Measurements from ENCODE around the gene KSR1. TPM values are rescaled to one million over a fixed set of nuclear protein-coding genes. Genes with fewer than 3 reads are reported as not detected.

The KSR1 gene
- total and polyA plus RNA-seq, 10 of the 15 experiments (the other 5 are each of a cell fraction or from before 2014, with no cell fraction given): 0.97 to 66.6 (median 22.9) TPM

GRCh38 chr17:27424516-27424915, 31.7 kb upstream of the KSR1 start (continued):
- TF ChIP-seq CEBPZ (IDR thresholded peaks at IDR 0.05; ENCODE audit: low read depth, low read length): no peak
- TF ChIP-seq PAX5 (IDR thresholded peaks at IDR 0.05; ENCODE audit: borderline replicate concordance, low read depth, low read length): no peak
- TF ChIP-seq YY1 (IDR thresholded peaks at IDR 0.05; ENCODE audit: low read depth, low read length): no peak
- TF ChIP-seq JUND (IDR thresholded peaks at IDR 0.05; ENCODE audit: low read depth, low read length): no peak
- no peak for TF ChIP-seq E4F1 (IDR thresholded peaks at IDR 0.05; ENCODE audit: borderline replicate concordance, partially characterized antibody)
- no peak for TF ChIP-seq NR2F1 (conservative IDR thresholded peaks at IDR 0.05)
- no peak for TF ChIP-seq PML (IDR thresholded peaks at IDR 0.05; ENCODE audit: low read length)
- no peak for TF ChIP-seq KLF5 (IDR thresholded peaks at IDR 0.05; ENCODE audit: partially characterized antibody)
- TF ChIP-seq FOXM1 (IDR thresholded peaks at IDR 0.05; ENCODE audit: low read depth, low read length): no peak
- TF ChIP-seq MXI1 (IDR thresholded peaks at IDR 0.05; ENCODE audit: low read depth, low read length): no peak
- TF ChIP-seq ATF7 (IDR thresholded peaks at IDR 0.05; ENCODE audit: low read depth): no peak
- no peak for TF ChIP-seq RBBP5 (conservative IDR thresholded peaks at IDR 0.05)

Data from GM12878 (cell line).